Activated CD4-positive, alpha-beta T cell treated with anti-CD3 and anti-CD28 coated beads, Interleukin-2, amount 10 ng/mL, durations not matched to agents 24 days and 14 days (primary cell): ENCODE data around the gene NT5DC4. TPM values are rescaled to one million over a fixed set of nuclear protein-coding genes. Genes with fewer than 3 reads are reported as not detected.

Experiments
- DNase-seq: peaks from one replicate; pipeline ENCODE4 v3.0.0; 2022
- H3K27ac Mint-ChIP-seq: one replicate; pipeline ENCODE4 v1.8.0; 2022; ENCODE audit warnings: mild to moderate bottlenecking, mixed read lengths
- H3K27me3 Mint-ChIP-seq: one replicate; pipeline ENCODE4 v1.8.0; 2022; ENCODE audit warnings: mixed read lengths
- H3K36me3 Mint-ChIP-seq: one replicate; pipeline ENCODE4 v1.8.0; 2022; ENCODE audit warnings: low read depth, mild to moderate bottlenecking, mixed read lengths
- H3K4me1 Mint-ChIP-seq: one replicate; pipeline ENCODE4 v1.8.0; 2021; ENCODE audit warnings: mixed read lengths
- H3K4me3 Mint-ChIP-seq: one replicate; pipeline ENCODE4 v1.8.0; 2022; ENCODE audit warnings: mild to moderate bottlenecking, moderate library complexity, mixed read lengths
- H3K9me3 Mint-ChIP-seq: one replicate; pipeline ENCODE4 v1.8.0; 2021; ENCODE audit warnings: mixed read lengths
- intact Hi-C: fragments of 100-400 bp; cut with micrococcal nuclease; formaldehyde crosslinking; loops from one replicate; pipeline ENCODE4 v1.15.1; 2023
- total RNA-seq: library from RNA; stranded (reverse); gene quantifications from 2 replicates; pipeline ENCODE4 v1.2.3, GENCODE V29; 2022

NT5DC4 gene
- total RNA-seq, 1 donor from 2014 or later, result not detected

DNA sequence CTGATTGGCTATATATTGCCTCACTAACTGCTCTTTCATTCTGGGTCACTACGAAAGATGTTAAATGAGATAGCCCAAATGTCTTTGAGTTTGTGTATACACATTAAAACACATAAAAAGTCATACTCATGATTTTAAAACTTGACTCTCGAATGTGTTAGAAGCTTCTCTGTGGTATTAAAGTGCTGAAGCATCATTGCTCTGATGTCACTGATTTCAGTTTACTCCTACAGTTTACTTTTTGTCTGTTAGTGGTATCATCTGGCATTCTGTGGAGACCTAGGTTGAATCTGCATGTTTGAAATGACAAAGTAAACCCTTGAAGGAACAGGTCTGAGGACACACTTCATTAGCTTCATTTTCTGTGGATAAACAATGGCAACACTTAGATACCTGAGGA is 10.7 kb downstream of the NT5DC4 start:
- Mint-ChIP-seq H3K27ac (no peak overlapping the region), H3K9me3 (no peaks in the 10 kb centered on the region), H3K27me3 (peaks cover 2% of the 10 kb centered on the region), H3K4me3 (no peak overlapping the region), H3K36me3 (peaks cover 7% of the 10 kb centered on the region), H3K4me1 (peaks cover 18% of the 10 kb centered on the region)
- intact Hi-C loops, result no loop called here
- DNase-seq, result no peak

DNA sequence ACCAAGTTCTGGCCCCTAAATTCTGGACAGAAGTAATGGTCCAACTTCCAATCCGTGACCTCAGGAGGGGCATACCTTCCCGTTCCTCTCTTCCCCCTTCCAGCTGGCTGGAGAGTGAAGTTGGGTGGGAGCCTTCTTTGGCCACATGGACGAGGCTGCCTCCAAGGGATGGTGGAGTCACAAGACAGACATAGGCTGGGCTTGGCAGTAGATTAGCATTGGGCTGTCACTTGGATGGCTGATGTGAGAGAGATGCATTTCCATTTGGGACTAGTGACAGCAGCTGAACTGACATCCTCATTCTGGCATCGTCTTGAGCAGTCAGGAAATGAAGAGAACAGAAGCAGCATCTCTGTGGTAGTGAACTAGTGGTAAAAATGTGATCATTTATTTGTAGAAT is 12.6 kb downstream of the NT5DC4 start:
- no peak for DNase-seq
- Mint-ChIP-seq H3K4me1 (peaks cover 6% of the 10 kb centered on the region), H3K27ac (no peak overlapping the region), H3K4me3 (no peak overlapping the region), H3K9me3 (no peaks in the 10 kb centered on the region), H3K27me3 (no peaks in the 10 kb centered on the region), H3K36me3 (peaks cover 22% of the 10 kb centered on the region)
- intact Hi-C loops, result no loop called here

DNA sequence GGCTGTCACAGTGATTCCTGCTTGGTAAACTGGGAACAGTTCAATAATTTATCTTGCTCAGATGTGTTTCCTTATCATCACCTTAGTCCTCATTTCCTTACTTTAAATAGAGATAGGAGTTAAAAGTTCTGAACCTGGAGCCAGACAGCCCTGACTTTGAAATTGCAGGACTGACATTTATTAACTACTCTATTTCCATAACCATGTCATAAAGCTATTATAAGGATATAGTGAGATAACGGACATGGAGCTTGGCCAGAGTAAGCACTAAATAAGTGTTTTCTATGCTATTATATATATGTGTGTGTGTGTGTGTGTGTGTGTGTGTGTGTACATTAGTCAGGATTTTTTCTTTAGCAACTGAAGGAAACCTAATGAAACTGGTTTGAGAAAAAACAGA is 13.1 kb downstream of the NT5DC4 start:
- Mint-ChIP-seq H3K9me3 (no peaks in the 10 kb centered on the region), H3K4me3 (no peak overlapping the region), H3K4me1 (peaks cover 2% of the 10 kb centered on the region), H3K27me3 (no peaks in the 10 kb centered on the region), H3K36me3 (peaks cover 24% of the 10 kb centered on the region), H3K27ac (no peak overlapping the region)
- DNase-seq, result no peak
- intact Hi-C loops, result no loop called here

DNA sequence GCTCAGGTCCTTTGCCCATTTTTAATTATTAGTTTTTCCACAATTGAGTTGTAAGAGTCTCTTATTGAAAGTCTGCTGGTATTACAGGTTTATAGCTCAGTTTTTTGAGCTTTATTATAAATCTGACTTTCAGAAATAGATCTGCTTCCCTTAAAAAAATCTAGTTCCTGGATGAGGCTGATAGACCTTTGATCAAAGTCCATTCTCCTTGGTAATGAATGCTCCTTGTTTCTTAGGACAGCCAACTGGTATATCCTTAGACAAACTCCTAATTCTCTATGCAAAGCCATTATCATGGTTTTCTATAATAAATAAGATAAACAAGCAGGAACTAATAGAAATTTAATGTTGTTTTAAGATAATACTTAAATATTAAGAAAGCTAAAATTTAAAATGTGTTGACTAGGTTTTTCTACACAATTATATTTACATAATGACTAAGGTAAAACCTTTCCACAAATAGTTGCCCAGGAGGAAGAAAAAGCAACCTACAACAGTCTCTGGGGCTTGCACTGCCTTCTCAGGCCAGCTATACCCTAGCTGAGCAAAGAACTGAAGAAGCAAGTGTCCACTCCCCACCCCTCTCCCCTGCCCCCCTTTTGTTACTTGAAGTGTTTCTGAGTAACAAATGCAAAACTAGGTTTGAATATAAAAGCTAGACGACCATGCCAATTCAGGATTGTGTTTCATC is 16.9 kb downstream of the NT5DC4 start:
- H3K4me1 Mint-ChIP-seq, result no peaks in the 10 kb centered on the region
- intact Hi-C loops, result no loop called here
- H3K27ac Mint-ChIP-seq, result no peak overlapping the region
- H3K4me3 Mint-ChIP-seq, result no peak overlapping the region
- H3K9me3 Mint-ChIP-seq, result no peaks in the 10 kb centered on the region
- peaks cover 53% of the 10 kb centered on the region for H3K36me3 Mint-ChIP-seq
- H3K27me3 Mint-ChIP-seq, result no peaks in the 10 kb centered on the region
- no peak for DNase-seq

DNA sequence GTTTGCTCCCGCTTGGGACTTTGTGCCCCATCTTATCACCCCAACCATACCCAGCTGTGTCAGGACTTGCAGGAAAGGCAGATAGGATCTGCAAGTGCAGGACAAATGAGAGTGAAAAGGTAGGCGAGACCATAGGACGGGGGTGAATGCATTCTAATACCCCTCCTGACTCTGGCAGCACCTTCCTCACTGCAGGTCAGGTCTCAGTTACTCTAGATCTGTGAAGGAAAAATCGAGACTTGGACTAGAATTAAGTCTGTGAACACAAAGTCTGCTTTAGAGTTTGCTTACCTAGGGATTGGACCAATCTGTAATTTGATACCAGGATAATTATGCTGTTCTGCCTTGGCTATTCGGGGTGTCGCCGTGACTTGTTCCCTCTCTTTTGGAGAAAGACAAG is 19.7 kb downstream of the NT5DC4 start:
- DNase-seq, result no peak
- H3K9me3 Mint-ChIP-seq, result no peaks in the 10 kb centered on the region
- peaks cover 62% of the 10 kb centered on the region for H3K36me3 Mint-ChIP-seq
- no peak overlapping the region for H3K4me3 Mint-ChIP-seq
- no peak overlapping the region for H3K27ac Mint-ChIP-seq
- intact Hi-C loops, result no loop called here
- no peaks in the 10 kb centered on the region for H3K4me1 Mint-ChIP-seq
- no peaks in the 10 kb centered on the region for H3K27me3 Mint-ChIP-seq

DNA sequence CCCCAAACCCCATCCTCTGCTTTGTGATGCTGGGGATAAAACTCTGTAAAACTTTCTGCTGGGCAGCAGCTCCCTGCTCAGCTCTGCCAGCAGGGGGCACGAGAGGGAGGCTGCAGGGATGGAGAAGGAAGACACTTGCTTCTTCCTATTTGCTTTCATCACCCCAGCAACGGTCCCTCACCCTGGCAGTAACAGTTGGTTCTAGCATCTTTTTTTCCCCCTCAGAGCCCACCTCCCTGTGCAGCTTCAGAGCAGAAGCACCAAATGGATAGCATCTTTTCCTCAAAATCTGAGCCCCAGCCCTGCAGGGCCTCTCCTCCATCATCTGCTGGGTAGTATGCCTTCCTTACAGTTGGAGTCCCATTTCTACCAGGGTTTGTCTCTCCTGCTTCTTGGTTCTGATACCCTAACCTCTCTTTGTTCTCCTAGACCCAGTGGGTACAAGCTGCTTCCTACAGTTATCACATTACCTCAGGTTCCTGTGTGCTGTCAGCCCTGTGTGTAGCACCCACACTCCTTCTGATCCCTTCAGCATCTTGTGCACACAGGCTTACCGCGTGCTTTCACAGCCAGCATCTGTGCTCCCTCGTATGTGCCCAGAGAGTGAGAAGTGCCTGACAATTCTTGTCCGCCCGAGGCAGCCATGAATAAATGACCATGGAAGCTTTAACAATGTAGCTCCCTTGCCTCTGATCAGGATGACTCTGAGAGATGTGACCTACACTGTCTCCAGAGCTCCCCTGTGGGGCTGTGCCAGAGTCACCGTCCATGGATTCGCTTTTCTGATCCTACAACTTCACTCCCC is 29.1 kb downstream of the NT5DC4 start:
- H3K4me1 Mint-ChIP-seq, result peaks cover 34% of the 10 kb centered on the region
- peak overlapping the region; percentile 83 for H3K27ac Mint-ChIP-seq
- H3K9me3 Mint-ChIP-seq, result no peaks in the 10 kb centered on the region
- peaks cover 48% of the 10 kb centered on the region for H3K36me3 Mint-ChIP-seq
- intact Hi-C loops, result loop anchor here (1.0 to 5.0 kb wide), 5 partner anchors 14 to 209 kb away; partner anchors contain the start of gene CKAP2L
- no peaks in the 10 kb centered on the region for H3K27me3 Mint-ChIP-seq
- peak overlapping the region; percentile 55 for H3K4me3 Mint-ChIP-seq
- DNase-seq, result peak; percentile 95

DNA sequence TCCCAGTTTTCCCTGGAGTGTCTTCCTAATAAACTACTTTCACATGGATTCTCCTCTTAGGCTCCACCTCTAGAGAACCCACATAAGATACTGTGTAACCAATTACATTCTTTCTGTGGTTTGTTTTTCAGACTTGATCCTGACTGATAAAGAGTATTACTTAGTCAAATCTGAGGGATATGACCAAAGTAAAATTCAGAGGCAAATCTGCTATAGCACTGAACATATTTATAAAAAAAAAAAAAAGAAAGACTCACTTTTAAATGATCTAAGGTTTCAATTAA is 29.7 kb downstream of the NT5DC4 start:
- H3K36me3 Mint-ChIP-seq, result peaks cover 51% of the 10 kb centered on the region
- no peak for DNase-seq
- H3K4me3 Mint-ChIP-seq, result peak overlapping the region; percentile 55
- peak overlapping the region; percentile 83 for H3K27ac Mint-ChIP-seq
- intact Hi-C loops, result loop anchor here (1.0 to 5.0 kb wide), 2 partner anchors 14 to 52 kb away; partner anchors contain the start of gene CKAP2L
- no peaks in the 10 kb centered on the region for H3K27me3 Mint-ChIP-seq
- H3K4me1 Mint-ChIP-seq, result peaks cover 38% of the 10 kb centered on the region
- no peaks in the 10 kb centered on the region for H3K9me3 Mint-ChIP-seq

DNA sequence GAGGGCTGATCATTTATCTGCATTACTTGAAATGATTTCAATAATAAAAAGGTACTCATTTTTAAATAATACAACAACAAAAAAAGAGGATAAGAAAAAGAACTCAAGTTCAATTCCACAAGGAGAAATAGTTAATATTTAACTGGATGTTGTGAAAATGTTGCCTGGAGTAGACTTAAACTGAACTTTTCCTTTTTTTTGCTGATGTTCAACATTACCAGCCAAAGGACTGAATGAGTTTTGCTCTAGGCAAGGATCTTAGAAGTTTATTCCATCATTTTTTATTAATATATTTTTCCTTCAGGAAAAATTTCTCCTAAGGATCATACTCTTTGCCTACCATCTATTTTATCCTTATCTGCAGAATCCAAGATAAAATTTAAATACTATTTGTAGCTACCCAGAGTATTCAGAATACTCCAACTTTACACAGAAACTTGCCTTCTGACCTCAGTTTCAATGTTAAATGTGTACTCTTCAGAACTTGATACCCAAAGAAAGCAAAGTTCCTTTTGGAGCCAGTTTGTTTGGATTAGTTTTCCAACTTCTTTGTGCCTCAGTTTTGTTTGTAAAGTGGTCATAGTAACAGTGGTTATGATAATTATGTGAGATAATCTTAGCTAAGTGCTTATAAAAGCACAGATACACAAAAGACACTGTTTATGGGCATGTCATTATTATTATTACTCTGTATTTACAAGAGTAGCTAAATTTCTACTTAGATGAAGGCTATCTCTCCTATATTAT is 30.8 kb downstream of the NT5DC4 start:
- Mint-ChIP-seq H3K4me1 (peaks cover 46% of the 10 kb centered on the region), H3K36me3 (peaks cover 56% of the 10 kb centered on the region), H3K4me3 (no peak overlapping the region), H3K9me3 (no peaks in the 10 kb centered on the region), H3K27ac (no peak overlapping the region), H3K27me3 (no peaks in the 10 kb centered on the region)
- no peak for DNase-seq
- intact Hi-C loops, result loop anchor here (5.0 kb wide), 1 partner anchor 51 kb away; no protein-coding TSS in a partner anchor

DNA sequence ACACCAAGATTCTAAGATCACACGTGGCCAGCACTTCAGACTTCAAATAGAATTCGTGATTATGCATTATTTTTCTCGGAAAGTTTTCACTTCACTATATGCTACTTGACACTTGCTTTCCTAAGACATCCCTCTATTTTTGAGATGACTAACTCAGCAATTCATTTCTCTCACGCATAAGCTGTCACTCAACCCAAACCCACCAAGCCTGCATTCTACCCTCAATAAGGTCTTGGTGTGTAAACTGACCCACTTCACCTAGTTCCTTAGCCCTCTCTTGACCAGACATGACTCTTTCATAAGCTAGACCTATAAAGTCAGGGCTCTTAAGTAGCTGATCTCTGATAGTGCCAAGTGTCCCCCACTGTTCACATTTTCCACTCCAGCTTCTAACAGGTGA is 31.8 kb downstream of the NT5DC4 start:
- Mint-ChIP-seq H3K27me3 (no peaks in the 10 kb centered on the region), H3K27ac (no peak overlapping the region), H3K36me3 (peaks cover 54% of the 10 kb centered on the region), H3K4me1 (peaks cover 43% of the 10 kb centered on the region), H3K4me3 (no peak overlapping the region), H3K9me3 (no peaks in the 10 kb centered on the region)
- intact Hi-C loops, result loop anchor here (5.0 kb wide), 1 partner anchor 50 kb away; no protein-coding TSS in a partner anchor
- no peak for DNase-seq

DNA sequence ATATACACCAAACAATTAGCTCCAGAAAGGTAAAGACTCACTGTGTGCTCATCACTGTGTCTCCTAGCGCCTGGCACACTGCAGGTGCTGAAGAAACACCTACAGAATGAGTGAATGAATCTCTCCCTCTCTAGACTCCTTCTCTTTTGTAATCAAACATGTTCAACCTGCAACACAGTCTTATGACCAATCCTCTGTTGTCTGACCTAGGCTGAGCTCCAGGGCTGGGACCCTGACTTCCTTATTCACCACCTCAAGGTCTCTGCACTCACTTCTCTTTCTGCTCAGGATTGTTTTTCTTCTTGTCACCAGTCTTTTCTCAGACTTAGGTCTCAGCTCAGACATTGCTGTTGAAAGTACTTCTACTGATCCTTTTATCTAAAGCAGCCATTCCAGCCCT is 33.7 kb downstream of the NT5DC4 start:
- Mint-ChIP-seq H3K27ac (no peak overlapping the region), H3K9me3 (no peaks in the 10 kb centered on the region), H3K27me3 (no peaks in the 10 kb centered on the region), H3K36me3 (peaks cover 61% of the 10 kb centered on the region), H3K4me3 (no peak overlapping the region), H3K4me1 (peaks cover 49% of the 10 kb centered on the region)
- intact Hi-C loops, result loop anchor here (5.0 kb wide), 1 partner anchor 48 kb away; no protein-coding TSS in a partner anchor
- no peak for DNase-seq

DNA sequence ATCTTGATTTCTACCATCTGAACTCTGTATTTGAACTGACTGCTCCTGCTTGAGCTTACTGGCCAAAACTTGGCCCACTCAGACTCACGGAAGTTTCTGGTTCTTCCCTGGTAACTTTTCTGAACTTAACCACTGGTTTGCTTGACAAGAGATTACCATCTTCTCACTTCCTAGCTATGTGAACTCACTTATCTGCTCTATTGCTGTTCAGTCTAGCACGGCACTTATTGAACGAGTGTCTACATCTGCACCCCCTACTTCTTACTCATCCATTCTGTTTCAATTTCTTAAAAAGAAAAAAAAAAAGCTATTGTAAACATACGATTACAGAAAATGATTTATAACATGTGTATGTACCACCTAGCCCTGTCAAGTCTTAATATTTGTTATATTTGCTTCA is 34.6 kb downstream of the NT5DC4 start:
- no peak for DNase-seq
- H3K27ac Mint-ChIP-seq, result peak overlapping the region; percentile 30
- H3K9me3 Mint-ChIP-seq, result no peaks in the 10 kb centered on the region
- H3K4me3 Mint-ChIP-seq, result no peak overlapping the region
- peaks cover 58% of the 10 kb centered on the region for H3K36me3 Mint-ChIP-seq
- intact Hi-C loops, result no loop called here
- peaks cover 40% of the 10 kb centered on the region for H3K4me1 Mint-ChIP-seq
- no peaks in the 10 kb centered on the region for H3K27me3 Mint-ChIP-seq

DNA sequence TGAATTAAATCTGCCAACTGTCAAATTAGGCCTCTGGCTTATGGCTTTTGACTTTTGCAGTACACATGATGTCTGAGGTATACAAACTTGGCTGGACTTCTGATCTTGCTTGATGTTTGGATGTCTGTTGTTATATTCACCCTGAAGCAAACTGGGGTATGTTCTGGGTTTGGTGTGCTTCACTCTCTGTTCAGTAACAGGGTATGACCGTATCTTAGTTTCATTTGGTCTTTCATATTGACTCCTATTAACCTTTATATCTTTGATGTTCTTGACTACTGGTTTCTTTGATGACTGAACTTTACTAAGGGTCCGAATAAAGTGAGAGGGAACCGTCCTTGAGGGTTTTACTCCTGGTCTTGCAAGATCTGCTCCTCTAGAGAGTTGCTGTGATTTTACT is 35.4 kb downstream of the NT5DC4 start:
- H3K36me3 Mint-ChIP-seq, result peaks cover 61% of the 10 kb centered on the region
- H3K9me3 Mint-ChIP-seq, result no peaks in the 10 kb centered on the region
- H3K27ac Mint-ChIP-seq, result peak overlapping the region; percentile 34
- H3K4me1 Mint-ChIP-seq, result peaks cover 40% of the 10 kb centered on the region
- H3K4me3 Mint-ChIP-seq, result no peak overlapping the region
- no peak for DNase-seq
- intact Hi-C loops, result no loop called here
- H3K27me3 Mint-ChIP-seq, result no peaks in the 10 kb centered on the region

DNA sequence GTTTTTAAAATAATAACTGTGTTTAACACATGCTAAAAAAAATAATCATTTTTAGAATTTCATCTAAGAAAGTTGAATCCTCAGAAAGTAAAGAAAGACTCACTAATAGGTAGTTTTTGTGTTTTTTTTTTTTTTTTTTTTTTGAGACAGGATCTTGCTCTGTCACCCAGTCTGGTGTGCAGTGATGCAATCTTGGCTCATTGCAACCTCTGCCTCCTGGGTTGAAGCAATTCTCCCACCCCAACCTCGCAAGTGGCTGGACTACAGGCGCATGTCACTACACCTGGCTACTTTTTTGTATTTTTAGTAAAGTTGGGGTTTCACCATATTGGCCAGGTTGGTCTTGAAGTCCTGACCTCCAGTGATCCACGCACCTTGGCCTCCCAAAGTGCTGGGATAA is 36.4 kb downstream of the NT5DC4 start:
- intact Hi-C loops, result no loop called here
- H3K27me3 Mint-ChIP-seq, result no peaks in the 10 kb centered on the region
- H3K4me3 Mint-ChIP-seq, result no peak overlapping the region
- no peak overlapping the region for H3K27ac Mint-ChIP-seq
- peaks cover 63% of the 10 kb centered on the region for H3K36me3 Mint-ChIP-seq
- H3K4me1 Mint-ChIP-seq, result peaks cover 47% of the 10 kb centered on the region
- H3K9me3 Mint-ChIP-seq, result no peaks in the 10 kb centered on the region
- no peak for DNase-seq

DNA sequence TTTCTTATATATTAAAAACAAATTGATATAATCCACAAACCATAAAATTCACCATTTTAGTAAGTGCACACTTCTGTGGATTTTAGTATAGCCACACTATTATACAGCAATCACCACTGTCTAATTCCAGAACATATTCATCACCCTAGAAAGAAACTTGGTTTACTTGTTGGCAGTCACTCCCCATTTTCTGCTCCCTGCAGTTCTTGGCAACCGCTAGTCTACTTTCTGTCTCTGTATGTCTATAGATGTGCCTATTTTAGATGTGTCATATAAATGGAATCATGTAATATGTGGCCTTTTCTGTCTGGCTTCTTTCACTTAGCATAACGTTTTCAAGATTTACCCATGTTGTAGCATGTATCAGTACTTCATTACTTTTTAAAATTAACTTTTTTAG is 37.9 kb downstream of the NT5DC4 start:
- H3K4me3 Mint-ChIP-seq, result no peak overlapping the region
- H3K27ac Mint-ChIP-seq, result no peak overlapping the region
- no peaks in the 10 kb centered on the region for H3K9me3 Mint-ChIP-seq
- intact Hi-C loops, result no loop called here
- DNase-seq, result no peak
- H3K27me3 Mint-ChIP-seq, result no peaks in the 10 kb centered on the region
- peaks cover 56% of the 10 kb centered on the region for H3K4me1 Mint-ChIP-seq
- H3K36me3 Mint-ChIP-seq, result peaks cover 64% of the 10 kb centered on the region
